NT2/D1 (cell line): ENCODE data around the gene SLC3A2.
"Not testable (repeated sequence)": the region's sequence is repeated elsewhere in the genome, so short reads cannot be mapped to it uniquely, and the experiment has no call there.

Experiments used
- DNase-seq: peaks from one replicate; pipeline ENCODE4 v3.0.0-alpha.2; 2011; ENCODE audit warnings: low read depth, low spot score
- H3K27me3 ChIP-seq: 2 replicates; pipeline ENCODE4 v1.6.0; 2011; ENCODE audit warnings: mild to moderate bottlenecking; ENCODE audit not compliant: insufficient read length, insufficient read depth
- H3K36me3 ChIP-seq: 2 replicates; pipeline ENCODE4 v1.6.1; 2011; ENCODE audit warnings: mild to moderate bottlenecking, low read length, mixed read lengths; ENCODE audit not compliant: insufficient read depth, insufficient read length
- H3K4me1 ChIP-seq: 2 replicates; pipeline ENCODE4 v1.5.1; 2011; ENCODE audit not compliant: insufficient read depth, insufficient read length
- H3K4me3 ChIP-seq: 2 replicates; pipeline ENCODE4 v1.5.1; 2011; ENCODE audit warnings: low read depth; ENCODE audit not compliant: insufficient read length
- H3K9ac ChIP-seq: 2 replicates; pipeline ENCODE4 v1.6.0; 2011; ENCODE audit warnings: low read depth; ENCODE audit not compliant: insufficient read length
- H3K9me3 ChIP-seq: 2 replicates; pipeline ENCODE4 v1.5.1; 2011; ENCODE audit warnings: mild to moderate bottlenecking, low read length; ENCODE audit not compliant: insufficient read depth
- SUZ12 ChIP-seq: IDR thresholded peaks from 2 replicates; pipeline ENCODE4 v1.6.1; 2011; ENCODE audit not compliant: insufficient read length, insufficient read depth; ENCODE audit errors: extremely low read depth
- YY1 ChIP-seq: IDR thresholded peaks from 2 replicates; pipeline ENCODE4 v1.6.1; 2011; ENCODE audit not compliant: insufficient read length, insufficient read depth
- ZNF274 ChIP-seq: IDR thresholded peaks from 2 replicates; pipeline ENCODE4 v1.6.1; 2011; ENCODE audit warnings: mild to moderate bottlenecking, low read depth, low read length

SLC3A2 gene

DNA sequence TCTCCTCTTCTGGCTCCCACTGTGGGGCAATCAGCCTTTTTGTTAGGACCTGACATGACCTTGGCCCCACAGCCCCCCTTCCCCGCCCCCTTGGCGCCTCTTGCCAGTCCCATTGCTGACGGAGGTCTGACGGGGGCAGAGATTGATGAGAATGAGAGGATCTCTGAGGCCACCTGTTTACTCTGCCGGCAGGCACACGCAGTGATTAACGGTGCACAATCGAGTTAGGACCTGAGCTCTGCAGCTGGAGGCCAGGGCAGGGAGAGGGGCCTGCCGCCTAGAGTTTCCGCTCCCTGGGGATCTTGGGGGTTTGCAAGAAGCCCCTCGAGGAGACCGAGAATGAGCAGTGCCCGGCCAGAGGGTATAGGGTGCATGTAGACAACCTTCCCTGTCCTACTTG is 47.3 kb downstream of the SLC3A2 start:
- no peaks in the 10 kb centered on the region for H3K9me3 ChIP-seq
- no peak for TF ChIP-seq YY1
- TF ChIP-seq ZNF274: no peak
- no peak for TF ChIP-seq SUZ12
- no peak for DNase-seq
- no peaks in the 10 kb centered on the region for H3K36me3 ChIP-seq
- no peak overlapping the region for H3K4me3 ChIP-seq
- no peak overlapping the region for H3K9ac ChIP-seq
- peaks cover 25% of the 10 kb centered on the region for H3K4me1 ChIP-seq
- peaks cover 52% of the 10 kb centered on the region for H3K27me3 ChIP-seq

DNA sequence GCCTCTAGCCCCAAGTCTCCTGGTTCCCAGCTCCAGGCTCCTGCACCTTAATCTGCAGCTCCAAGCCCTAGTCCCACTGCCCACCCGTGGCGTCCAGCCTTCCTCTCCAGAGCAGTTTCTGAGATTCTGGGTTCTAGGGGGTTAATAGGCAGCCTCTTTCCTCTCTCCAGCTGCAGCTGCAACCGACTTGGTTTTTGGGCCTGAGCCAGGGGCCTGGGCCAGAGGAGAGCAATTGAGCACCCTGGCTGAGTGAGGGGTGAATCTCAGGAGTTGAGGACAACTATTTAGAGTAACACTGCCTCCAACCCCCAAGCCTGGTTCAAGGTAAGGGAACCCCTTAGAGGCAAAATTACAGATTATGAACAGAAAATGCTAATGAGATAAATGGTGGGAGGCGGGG is 49.5 kb downstream of the SLC3A2 start:
- Histone ChIP-seq H3K9ac (no peak overlapping the region), H3K36me3 (no peaks in the 10 kb centered on the region), H3K4me3 (no peak overlapping the region), H3K27me3 (peaks cover 37% of the 10 kb centered on the region), H3K4me1 (peaks cover 32% of the 10 kb centered on the region), H3K9me3 (no peaks in the 10 kb centered on the region)
- no peak for TF ChIP-seq YY1
- TF ChIP-seq ZNF274: no peak
- no peak for TF ChIP-seq SUZ12
- no peak for DNase-seq

DNA sequence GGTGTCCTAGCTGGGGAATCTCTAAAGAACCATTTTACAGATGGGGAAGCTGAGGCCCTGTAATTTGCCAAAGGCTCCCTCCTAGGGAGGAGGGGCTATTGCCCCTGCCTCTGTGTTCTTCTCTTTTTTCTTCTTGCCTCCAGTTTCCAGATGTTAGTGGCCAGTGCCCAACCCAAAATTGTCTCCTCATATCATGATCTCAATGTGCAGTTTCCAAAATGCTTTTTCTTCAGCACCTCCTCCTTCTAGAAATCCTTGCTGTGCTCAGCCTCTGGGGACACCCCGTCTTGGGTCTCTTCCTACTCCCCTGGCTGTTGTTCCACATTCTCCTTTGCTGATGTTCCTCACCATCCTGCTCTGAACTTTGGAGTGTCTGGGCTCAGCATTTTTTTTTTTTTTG is 50.0 kb downstream of the SLC3A2 start:
- Histone ChIP-seq H3K4me1 (peaks cover 32% of the 10 kb centered on the region), H3K27me3 (peaks cover 33% of the 10 kb centered on the region), H3K9ac (no peak overlapping the region), H3K9me3 (no peaks in the 10 kb centered on the region), H3K4me3 (no peak overlapping the region), H3K36me3 (no peaks in the 10 kb centered on the region)
- DNase-seq: no peak
- TF ChIP-seq ZNF274 (no peak), YY1 (no peak), SUZ12 (no peak)

DNA sequence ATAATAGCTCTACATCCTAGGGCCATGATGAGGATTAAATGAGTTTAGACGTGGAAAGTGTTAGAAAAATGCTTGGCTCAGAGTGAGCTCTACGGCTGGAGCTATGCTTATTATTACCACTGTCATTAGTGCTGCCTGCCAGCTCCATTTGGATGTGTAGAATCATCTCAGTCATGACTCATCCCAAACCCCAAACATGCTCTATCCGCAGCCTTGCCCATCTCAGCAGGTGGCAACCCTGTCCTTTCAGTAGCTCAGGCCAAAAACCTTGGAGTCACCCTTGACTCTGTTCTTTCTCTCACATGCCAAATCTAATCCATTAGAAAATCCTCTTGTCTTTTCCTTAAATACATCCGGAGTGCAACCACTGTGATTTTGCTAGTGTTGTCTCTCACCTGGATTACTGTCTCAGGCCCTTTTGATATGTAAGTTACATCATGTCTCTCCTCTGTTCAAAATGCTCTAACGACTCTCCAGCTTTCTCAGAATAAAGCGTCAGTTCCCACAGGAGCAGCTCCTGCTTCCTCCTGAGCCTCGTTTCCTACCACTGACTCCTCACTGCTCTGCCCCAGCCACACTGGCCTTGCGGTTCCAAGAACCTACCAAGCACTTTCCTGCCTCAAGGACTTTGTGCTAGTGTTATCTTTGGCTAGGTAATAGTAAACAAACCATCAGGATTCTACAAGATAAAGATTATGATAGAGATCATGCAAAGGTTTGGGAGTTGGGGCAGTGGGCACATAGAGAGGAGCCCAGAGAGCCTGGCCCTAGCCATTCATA is 51.0 kb downstream of the SLC3A2 start:
- Histone ChIP-seq H3K4me1 (peaks cover 27% of the 10 kb centered on the region), H3K27me3 (peaks cover 23% of the 10 kb centered on the region), H3K4me3 (no peak overlapping the region), H3K9me3 (0 out of 2 replicates have a peak, but pooled peaks cover 3% of the 10 kb centered on the region), H3K9ac (no peak overlapping the region), H3K36me3 (no peaks in the 10 kb centered on the region)
- DNase-seq: peak; percentile 50
- TF ChIP-seq SUZ12 (no peak), ZNF274 (no peak), YY1 (no peak)

DNA sequence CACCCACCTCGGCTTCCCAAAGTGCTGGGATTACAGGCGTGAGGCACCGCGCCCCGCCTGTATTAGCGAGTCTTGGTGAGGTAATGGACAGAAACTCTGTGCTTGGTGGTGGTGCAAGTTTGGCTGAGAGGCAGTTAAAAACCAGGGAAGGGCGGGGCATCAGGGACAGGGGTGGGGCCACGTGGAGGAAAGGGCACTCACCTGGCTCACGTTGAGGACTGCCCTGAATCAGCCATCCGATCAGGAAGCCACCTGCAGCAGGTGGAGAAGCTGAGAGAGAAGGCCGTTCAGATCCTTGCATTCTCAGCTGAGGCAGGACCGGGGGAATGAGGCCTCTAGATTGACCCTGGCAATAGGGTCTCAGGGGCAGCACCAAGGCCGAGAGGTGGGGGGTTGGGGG is 52.6 kb downstream of the SLC3A2 start:
- Histone ChIP-seq H3K27me3 (peaks cover 9% of the 10 kb centered on the region), H3K4me3 (no peak overlapping the region), H3K9ac (no peak overlapping the region), H3K4me1 (peaks cover 19% of the 10 kb centered on the region), H3K36me3 (no peaks in the 10 kb centered on the region), H3K9me3 (peaks cover 12% of the 10 kb centered on the region; the same call in 1 of the 2 replicates)
- DNase-seq: no peak
- TF ChIP-seq YY1 (no peak), SUZ12 (no peak), ZNF274 (no peak)

DNA sequence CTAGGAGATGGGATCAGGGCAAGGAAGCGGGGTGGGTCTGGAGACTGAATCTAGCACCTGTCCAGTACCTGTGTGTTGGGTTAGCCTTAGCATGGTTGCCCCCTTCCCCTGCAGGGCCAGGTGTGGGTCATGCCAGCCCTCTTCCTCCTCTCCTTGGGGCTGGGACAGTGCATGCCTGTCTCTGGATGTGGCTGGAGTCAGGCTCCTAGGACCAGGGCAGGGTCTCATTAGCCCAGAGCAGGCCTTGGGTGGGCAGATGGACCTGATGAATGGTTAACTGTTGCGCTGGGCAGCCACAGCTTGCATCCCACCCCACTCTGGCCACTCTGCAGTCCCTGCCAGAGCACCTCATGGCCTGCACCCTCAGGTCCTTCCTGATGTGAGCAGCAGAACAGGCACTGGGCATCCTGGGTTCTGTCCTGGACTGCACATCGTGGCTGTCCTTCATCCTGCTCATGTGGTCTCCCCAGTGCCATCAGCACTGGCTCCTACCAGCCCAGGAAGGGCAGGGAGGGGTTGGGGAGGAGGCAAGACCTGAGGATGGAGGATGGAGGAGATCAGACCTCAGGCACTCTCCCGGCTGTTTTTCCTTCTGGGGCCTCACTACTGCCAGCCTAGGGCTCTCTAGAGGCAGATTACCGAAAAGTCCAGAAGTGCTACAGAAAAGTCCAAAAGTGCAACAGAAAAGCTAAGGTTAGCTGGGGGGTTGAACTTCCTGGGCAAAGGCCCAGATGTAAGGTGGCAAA is 53.2 kb downstream of the SLC3A2 start:
- Histone ChIP-seq H3K9me3 (peaks cover 12% of the 10 kb centered on the region; the same call in 1 of the 2 replicates), H3K4me3 (no peak overlapping the region), H3K27me3 (peaks cover 2% of the 10 kb centered on the region), H3K9ac (peak overlapping the region; percentile 25), H3K4me1 (peaks cover 15% of the 10 kb centered on the region), H3K36me3 (no peaks in the 10 kb centered on the region)
- DNase-seq: no peak
- TF ChIP-seq SUZ12 (no peak), YY1 (no peak), ZNF274 (no peak)

DNA sequence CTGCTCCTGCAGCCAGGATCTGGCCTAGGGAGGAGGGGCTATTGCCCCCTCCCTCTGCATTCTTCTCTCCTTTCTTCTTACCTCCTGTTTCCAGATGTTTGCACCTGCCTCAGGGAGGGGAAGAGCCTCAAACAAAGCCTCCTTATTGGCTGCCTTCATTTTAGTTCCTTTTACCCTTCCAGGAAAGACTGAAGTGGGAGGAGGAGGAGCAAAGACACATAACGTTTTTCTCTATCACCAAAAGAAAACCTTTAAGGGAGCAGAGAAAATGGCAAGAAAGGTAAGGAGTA is 53.7 kb downstream of the SLC3A2 start:
- Histone ChIP-seq H3K9me3 (peaks cover 12% of the 10 kb centered on the region; the same call in 1 of the 2 replicates), H3K36me3 (no peaks in the 10 kb centered on the region), H3K4me1 (peaks cover 15% of the 10 kb centered on the region), H3K27me3 (no peaks in the 10 kb centered on the region), H3K4me3 (no peak overlapping the region), H3K9ac (no peak overlapping the region)
- DNase-seq: no peak
- TF ChIP-seq ZNF274: no peak
- no peak for TF ChIP-seq YY1
- no peak for TF ChIP-seq SUZ12

DNA sequence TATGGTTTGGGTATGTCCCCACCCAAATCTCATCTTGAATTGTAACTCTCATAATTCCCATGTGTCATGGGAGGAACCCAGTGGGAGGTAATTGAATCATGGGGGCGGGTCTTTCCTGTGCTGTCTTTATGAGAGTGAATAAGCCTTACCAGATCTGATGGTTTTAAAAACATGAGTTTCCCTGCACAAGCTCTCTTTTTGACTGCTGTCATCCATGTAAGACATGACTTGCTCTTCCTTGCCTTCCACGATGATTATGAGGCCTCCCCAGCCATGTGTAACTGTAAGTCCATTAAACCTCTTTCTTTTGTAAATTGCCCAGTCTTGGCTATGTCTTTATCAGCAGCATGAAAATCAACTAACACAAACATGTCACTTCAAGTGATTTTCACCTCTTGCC is 56.8 kb downstream of the SLC3A2 start:
- H3K9ac ChIP-seq, H3K36me3 ChIP-seq, H3K27me3 ChIP-seq, DNase-seq, H3K4me1 ChIP-seq, H3K4me3 ChIP-seq: not testable (repeated sequence)
- H3K9me3 ChIP-seq: peaks cover 12% of the 10 kb centered on the region; the same call in 1 of the 2 replicates
